ENCODE data around the gene GALNT11.
"Not testable (repeated sequence)": the region's sequence is repeated elsewhere in the genome, so short reads cannot be mapped to it uniquely, and the experiment has no call there.

Gene GALNT11
- total RNA-seq: 39.8 to 46.5 reads per million in 2 donors

GRCh38 chr7:152025077-152025936, at the start of gene GALNT11:
Gene GALNT11, plus strand, starts transcription at chr7:152025674. Its CDS starts 68,554 bp downstream, at chr7:152094228.
- DNase-seq: peak; percentile 85

DNA sequence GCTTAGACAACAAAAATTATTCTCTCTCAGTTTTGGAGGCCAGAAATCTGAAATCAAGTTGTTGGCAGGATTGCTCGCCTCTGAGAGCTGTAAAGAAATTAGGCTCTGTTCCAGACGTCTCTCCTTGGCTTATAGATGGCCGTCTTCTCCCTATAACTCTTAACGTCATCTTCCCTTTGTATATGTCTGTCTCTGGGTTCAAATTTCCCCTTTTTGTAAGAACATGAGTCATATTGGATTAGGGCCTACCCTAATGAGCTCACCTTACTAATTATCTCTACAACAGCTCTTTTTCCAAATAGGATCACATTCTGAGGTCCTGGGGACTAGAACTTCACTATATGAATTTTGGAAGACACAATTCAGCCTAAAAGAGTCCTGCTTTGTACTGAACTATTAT, 46.9 kb upstream of the GALNT11 start:
- no peak for DNase-seq

- DNase-seq: no peak
Measured at GRCh38 chr7:151981223-151981622, 44.3 kb upstream of the GALNT11 start.

DNA sequence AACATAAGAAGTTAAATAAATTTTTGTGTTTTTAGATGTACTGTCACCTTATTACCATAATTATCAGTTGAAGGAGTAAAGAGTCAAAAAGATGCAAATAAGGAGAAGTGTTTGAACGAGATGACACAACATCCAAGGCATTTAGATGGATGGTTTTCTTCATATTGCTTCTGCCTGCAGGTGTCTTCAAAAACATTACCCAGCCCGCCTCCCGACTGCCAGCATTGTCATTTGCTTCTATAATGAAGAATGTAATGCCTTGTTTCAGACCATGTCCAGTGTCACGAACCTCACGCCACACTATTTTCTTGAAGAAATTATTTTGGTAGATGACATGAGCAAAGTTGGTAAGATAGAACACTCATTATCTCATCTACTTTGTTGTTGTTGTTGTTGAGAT, 42.7 kb upstream of the GALNT11 start:
- no peak for DNase-seq

DNA sequence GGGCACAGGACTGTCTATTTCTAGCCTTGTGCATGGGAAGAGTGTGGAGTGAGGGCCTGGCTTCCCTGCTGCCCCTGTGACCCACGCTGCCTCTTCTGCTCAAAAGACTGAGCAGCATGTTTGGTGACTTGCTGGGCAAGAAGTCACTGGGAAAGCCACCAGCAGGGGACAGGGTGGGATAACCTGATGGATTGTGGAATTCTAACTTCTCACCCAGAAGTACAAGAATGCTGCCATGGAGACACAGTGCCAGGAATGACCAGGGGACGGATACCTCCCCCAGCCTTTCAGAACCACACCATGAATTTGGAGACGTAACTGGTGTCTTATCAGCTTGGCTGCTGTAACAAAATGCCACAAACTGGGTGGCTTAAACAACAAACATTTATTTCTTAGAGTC, 40.9 kb upstream of the GALNT11 start:
- DNase-seq: no peak

- no peak for DNase-seq
Measured at GRCh38 chr7:151987748-151988529, 37.5 kb upstream of the GALNT11 start.

GRCh38 chr7:151992375-151992774, 33.1 kb upstream of the GALNT11 start:
- peak; percentile 5 for DNase-seq

DNA sequence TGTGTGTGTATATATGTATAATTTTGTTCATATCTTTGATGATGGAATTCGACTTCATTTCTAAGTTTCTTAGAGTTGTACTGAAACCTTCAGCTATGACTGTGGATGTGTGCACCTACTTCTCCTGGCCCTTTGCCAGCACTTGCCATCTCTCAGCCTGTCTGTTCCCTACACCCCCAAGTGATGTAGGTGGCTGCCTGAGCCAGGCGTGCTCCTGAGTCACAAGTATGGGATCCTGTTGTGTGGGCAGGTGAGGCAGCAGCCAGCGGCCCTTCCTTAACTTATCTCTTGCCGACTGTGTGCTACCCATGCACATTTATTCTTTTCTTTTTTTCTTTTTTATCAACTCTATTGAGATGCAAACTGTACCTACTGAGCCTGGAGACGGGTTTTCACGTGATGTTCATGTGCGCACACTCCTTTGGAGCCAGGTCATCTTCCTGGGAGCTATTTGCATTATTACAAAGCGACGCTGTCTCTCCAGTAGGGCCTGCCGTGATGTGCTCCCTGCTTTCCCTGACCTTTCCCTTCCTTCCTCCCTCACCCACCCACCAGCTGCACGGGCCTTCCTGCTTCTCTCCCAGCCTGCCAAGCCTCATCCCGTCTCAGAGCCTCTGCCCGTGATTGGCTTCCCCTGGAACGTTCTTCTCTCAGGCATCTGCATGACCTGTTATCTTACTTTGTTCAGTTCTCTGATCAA, 31.3 kb upstream of the GALNT11 start:
- DNase-seq: no peak

GRCh38 chr7:151999424-152000090, 25.9 kb upstream of the GALNT11 start:
- DNase-seq: no peak

GRCh38 chr7:152000191-152000590, 25.3 kb upstream of the GALNT11 start:
- no peak for DNase-seq

- DNase-seq: no peak
Measured at GRCh38 chr7:152006336-152006735, 19.1 kb upstream of the GALNT11 start.

DNA sequence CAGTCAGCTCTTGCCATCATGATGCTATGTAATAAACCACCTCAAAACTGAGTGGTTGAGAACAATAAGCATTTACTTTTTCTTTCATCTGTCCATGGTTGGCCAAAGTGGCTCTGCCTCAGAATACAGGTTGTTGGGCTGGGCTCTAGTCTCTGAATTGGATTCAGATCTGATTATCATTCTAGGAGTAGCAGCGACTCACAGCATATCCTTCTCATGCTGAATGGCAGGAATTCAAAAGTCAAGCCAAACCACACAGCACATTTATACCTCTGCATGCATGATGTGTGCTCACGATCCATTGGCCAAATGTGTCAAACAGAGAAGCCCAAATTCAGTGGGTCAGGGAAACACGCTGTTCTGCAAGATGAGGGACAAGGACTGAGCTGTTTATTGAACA, 13.6 kb upstream of the GALNT11 start:
- DNase-seq: no peak

DNA sequence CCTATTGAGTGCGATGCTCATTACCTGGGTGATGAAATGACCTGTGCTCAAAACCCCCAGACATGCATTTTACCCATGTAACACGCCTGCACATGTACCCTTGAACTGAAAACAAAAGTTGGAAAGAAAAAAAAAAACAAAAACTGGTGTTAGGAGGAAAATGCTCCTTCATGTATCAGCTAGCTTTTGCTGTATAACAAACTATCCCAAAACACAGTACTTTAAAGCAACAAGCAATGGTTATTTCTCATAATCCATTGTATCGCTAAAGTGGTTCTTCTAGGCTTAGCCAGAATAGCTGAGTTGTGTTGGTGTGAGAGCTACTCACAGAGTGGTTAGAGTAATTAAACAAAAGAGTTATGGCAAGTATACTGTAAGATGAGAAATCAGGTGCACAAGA, 12.2 kb upstream of the GALNT11 start:
- DNase-seq: no peak

DNA sequence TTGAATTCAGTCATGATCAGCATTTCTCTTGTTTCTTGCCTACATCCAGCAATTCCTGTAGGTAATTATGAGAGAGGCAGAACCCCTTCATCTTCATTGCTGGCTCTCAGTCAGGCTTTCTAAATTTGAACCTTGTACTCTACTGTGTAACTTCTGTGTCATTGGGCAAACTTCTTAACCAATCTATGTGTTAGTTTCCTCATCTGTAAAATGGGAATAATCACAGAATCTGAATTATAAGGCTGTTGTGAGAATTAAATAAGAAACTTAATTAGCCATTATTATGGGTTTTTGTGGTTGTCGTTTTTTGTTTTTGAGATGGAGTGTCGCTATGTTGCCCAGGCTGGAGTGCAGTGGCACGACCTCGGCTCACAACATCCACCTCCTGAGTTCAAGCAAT, 11.5 kb upstream of the GALNT11 start:
- no peak for DNase-seq

DNA sequence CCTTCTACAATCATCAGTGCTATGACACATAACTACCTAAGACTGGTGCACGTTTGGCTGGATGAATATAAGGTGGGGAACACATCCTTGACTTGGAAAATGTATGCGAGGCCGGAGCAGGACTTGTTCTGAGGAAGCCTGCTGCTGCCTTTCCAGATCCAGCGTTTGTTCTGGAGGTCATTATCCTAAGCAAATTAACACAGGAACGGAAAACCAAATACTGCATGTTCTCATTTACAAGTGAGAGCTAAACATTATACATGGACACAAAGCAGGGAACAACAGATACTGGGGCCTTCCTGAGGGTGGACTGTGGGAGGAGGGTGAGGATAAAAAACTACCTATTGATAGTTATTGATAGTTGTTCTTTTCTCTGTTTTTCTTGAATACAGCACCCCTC, 10.8 kb upstream of the GALNT11 start:
- DNase-seq: no peak

GRCh38 chr7:152015600-152015999, 9.9 kb upstream of the GALNT11 start:
- no peak for DNase-seq

- no peak for DNase-seq
Measured at GRCh38 chr7:152016947-152017346, 8.5 kb upstream of the GALNT11 start.

- not testable (repeated sequence) for DNase-seq
Measured at GRCh38 chr7:152017683-152018082, 7.8 kb upstream of the GALNT11 start.

DNA sequence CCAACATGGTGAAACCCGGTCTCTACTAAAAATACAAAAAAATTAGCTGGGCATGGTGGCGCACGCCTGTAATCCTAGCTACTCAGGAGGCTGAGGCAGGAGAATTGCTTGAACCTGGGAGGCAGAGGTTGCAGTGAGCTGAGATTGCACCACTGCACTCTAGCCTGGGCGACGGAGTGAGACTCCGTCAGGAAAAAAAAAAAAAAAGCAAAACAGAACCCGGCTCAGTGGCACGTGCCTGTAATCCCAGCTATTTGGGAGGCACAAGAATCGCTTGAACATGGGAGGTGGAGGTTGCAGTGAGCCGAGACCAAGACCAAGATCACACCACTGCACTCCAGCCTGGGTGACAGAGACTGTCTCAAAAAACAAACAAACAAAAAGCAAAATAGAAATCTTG, 3.7 kb upstream of the GALNT11 start:
- DNase-seq: not testable (repeated sequence)

DNA sequence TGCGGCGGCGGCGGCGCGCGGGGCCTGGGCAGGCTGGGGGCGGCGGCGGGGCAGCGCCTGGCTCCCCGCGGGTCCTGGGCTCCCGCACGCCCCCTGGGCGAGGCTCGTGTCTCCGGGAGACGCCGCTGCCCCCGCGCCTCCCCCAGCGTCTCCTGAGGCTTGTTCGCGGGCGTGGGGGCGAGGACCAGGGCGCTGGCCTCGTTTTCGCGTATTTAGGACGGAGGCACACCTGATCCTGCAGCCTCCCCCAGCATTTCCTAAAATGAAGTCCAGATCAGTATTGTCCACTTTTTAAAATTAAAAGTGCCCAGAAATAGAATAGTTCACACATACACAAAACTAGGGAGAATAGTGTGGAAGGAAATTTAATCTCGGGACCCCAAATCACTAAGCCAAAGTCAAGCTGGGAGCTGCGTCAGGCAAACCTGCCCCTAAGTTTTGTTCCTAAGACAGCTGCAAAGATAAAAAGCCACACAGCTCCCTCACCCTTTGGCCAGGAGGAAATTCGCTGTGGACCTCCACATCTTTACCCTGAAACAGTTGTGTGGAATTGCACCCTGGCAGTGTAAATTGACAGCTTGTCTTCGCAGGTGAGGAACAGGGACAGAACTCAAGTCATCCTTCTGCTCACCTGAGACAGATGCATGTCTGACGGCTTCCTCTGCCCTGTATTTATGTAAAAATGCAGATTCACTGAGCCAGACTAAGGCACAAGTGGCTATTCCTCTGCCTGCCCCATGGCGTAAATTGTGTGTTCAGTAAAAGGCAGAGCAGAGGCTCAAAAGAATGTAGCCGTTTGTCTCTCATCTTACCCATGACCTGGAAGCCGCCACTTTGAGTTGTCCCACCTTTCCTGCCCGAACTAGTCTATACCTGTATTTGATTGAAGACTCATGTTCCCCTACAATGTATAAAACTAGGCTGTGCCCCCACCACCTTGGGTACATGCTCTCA, 740 bp downstream of the GALNT11 start:
- no peak for DNase-seq

Data from T-helper 9 cell (primary cell).